ENCODE results near the gene PRB3.
A peak's percentile ranks its signal among the peaks of the same experiment; 100 is the strongest.

DNA sequence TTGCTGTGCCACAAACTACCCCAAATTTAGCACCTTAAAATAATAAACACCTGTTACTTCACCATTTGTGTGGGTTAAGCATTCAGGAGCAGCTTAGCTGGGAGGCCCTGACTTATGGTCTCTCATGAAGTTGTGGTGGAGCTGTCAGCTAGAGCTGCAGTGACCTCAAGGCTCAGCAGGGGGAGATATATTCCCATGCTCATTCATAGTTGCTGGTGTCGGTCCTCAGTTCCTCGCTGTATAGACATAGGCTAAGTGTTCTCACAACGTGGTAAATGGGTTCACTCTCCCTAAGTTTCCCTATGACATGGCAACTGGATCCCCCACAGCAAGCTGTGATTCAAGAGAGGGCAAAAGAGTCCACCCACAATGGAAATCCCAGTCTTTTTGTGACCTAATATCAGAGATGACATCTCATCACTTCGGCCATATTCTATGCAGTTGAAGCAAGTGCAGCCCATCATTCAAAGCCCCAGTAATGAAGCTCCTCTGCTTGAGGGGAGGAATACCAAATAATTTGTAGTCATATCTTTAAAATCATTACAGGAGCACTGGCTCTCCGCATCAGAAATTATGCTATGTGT, 41.1 kb downstream of the PRB3 start:
- TF ChIP-seq ZNF350 (tag by site-specific recombination; IDR thresholded peaks at IDR 0.05) (no peak), ZNF426 (tag by site-specific recombination; IDR thresholded peaks at IDR 0.05) (no peak), ZFP3 (tag by site-specific recombination; IDR thresholded peaks at IDR 0.05; ENCODE audit: low read depth) (no peak), ZNF24 (tag by site-specific recombination; IDR thresholded peaks at IDR 0.05) (no peak), ZBTB1 (tag by site-specific recombination; IDR thresholded peaks at IDR 0.05) (no peak)
- TF ChIP-seq, protein P1, sequence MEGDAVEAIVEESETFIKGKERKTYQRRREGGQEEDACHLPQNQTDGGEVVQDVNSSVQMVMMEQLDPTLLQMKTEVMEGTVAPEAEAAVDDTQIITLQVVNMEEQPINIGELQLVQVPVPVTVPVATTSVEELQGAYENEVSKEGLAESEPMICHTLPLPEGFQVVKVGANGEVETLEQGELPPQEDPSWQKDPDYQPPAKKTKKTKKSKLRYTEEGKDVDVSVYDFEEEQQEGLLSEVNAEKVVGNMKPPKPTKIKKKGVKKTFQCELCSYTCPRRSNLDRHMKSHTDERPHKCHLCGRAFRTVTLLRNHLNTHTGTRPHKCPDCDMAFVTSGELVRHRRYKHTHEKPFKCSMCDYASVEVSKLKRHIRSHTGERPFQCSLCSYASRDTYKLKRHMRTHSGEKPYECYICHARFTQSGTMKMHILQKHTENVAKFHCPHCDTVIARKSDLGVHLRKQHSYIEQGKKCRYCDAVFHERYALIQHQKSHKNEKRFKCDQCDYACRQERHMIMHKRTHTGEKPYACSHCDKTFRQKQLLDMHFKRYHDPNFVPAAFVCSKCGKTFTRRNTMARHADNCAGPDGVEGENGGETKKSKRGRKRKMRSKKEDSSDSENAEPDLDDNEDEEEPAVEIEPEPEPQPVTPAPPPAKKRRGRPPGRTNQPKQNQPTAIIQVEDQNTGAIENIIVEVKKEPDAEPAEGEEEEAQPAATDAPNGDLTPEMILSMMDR (tag by site-specific recombination; IDR thresholded peaks at IDR 0.05): peak; percentile 42; the same call in 1 of the 2 replicates

All from HEK293 (cell line).